K562 (cell line): ENCODE data around the gene DUSP3. TPM values are rescaled to one million over a fixed set of nuclear protein-coding genes. Genes with fewer than 3 reads are reported as not detected.

Experiments
- ATAC-seq: fragments of 200-7000 bp; cut with Tn5 transposase; 3 replicates; pipeline ENCODE4 v1.9.1; 2020; ENCODE audit warnings: moderate library complexity
- BruUV-seq: library from RNA; stranded (reverse); fragments of 400-500 nt; replicated peaks from 2 replicates; lab custom pipeline; 2021; lab: Mats Ljungman, UMichigan
- CTCF ChIA-PET: fragments of 300-600 bp; formaldehyde crosslinking; extraction: SDS; loops from one replicate; lab custom pipeline; 2021; ENCODE audit warnings: low intra/inter-chr PET ratio; lab: Yijun Ruan, JAX
- POLR2A ChIA-PET: fragments of 300-600, 350-650 bp; sonication (Branson Sonifier 250); formaldehyde crosslinking; extraction: SDS; loops from one replicate; lab custom pipeline; 2021; ENCODE audit warnings: antibody characterized with exemption, inconsistent platforms; lab: Yijun Ruan, JAX
- DNase-seq, 4 experiments: peaks; one replicate each; pipeline versions ENCODE4 v3.0.0 to v3.0.0-alpha.2; 2011 to 2018; ENCODE audit warnings: low spot score in 3 of 4, mixed read lengths in 3 of 4; ENCODE audit errors: extremely low read depth in 1 of 4
- FAIRE-seq: peaks from 2 replicates; lab custom pipeline; 2011; peaks lifted over from hg19 to GRCh38; lab: Jason Lieb, UNC
- H2AFZ ChIP-seq: 2 replicates; pipeline ENCODE4 v1.6.0; 2011; ENCODE audit warnings: low read depth, low read length, control low read depth, inconsistent platforms
- H3K27ac ChIP-seq: fragments of 200-600 bp; 3 replicates; pipeline ENCODE4 v1.8.0; 2011; ENCODE audit warnings: low read depth, mild to moderate bottlenecking, control low read depth, inconsistent platforms, low read length, moderate library complexity, mixed read lengths; ENCODE audit errors: extremely low read depth
- H3K27me3 ChIP-seq, 2 experiments: fragments of 300-600 bp in 1 of 2; 2 replicates in 1 of 2; 3 replicates in 1 of 2; pipeline versions ENCODE4 v1.6.0 to v1.8.0; 2011; ENCODE audit warnings: inconsistent platforms in 2 of 2, low read length in 2 of 2, mild to moderate bottlenecking in 1 of 2, mixed read lengths in 1 of 2, moderate library complexity in 1 of 2; ENCODE audit not compliant: control insufficient read depth in 2 of 2, insufficient read depth in 2 of 2
- H3K36me3 ChIP-seq: fragments of 300-600 bp; 3 replicates; pipeline ENCODE4 v1.8.0; 2011; ENCODE audit warnings: mild to moderate bottlenecking, low read length, inconsistent platforms; ENCODE audit not compliant: control insufficient read depth, insufficient read depth
- H3K4me1 ChIP-seq, 2 experiments: fragments of 200-600 bp in 1 of 2; replicated peaks in 1 of 2; 2 replicates in 1 of 2; 3 replicates in 1 of 2; pipeline versions ENCODE4 v1.5.1 to v1.8.0; 2011; ENCODE audit warnings: inconsistent platforms in 2 of 2, low read length in 2 of 2, mild to moderate bottlenecking in 1 of 2, mixed read lengths in 1 of 2, moderate library complexity in 1 of 2; ENCODE audit not compliant: control insufficient read depth in 2 of 2, insufficient read depth in 2 of 2
- H3K4me2 ChIP-seq: 2 replicates; pipeline ENCODE4 v1.6.1; 2011; ENCODE audit warnings: low read length, control low read depth, inconsistent platforms, mixed read lengths; ENCODE audit not compliant: insufficient read depth
- H3K4me3 ChIP-seq: fragments of 200-600 bp; sonication (generic), shearing (Covaris generic); 2 replicates; pipeline ENCODE4 v1.5.1; 2016; ENCODE audit warnings: control low read depth, inconsistent platforms
- H3K79me2 ChIP-seq: fragments of 200-600 bp; 3 replicates; pipeline ENCODE4 v1.8.0; 2011; ENCODE audit warnings: low read length, inconsistent platforms; ENCODE audit not compliant: control insufficient read depth, insufficient read depth
- H3K9ac ChIP-seq, 2 experiments: 2 replicates each; pipeline versions ENCODE4 v1.6.0 to v1.6.1; 2011; ENCODE audit warnings: low read depth in 2 of 2, low read length in 2 of 2, control low read depth in 1 of 2, inconsistent platforms in 1 of 2, mild to moderate bottlenecking in 1 of 2, mixed read lengths in 1 of 2; ENCODE audit not compliant: insufficient read depth in 1 of 2
- H3K9me1 ChIP-seq: one replicate; pipeline ENCODE4 v1.6.0; 2011; ENCODE audit warnings: inconsistent platforms, mild to moderate bottlenecking, low read length, moderate library complexity; ENCODE audit not compliant: control insufficient read depth, insufficient read depth
- H3K9me3 ChIP-seq: replicated peaks from 2 replicates; pipeline ENCODE4 v1.5.1; 2011; ENCODE audit warnings: low read depth, low read length, inconsistent platforms; ENCODE audit not compliant: control insufficient read depth, insufficient read depth
- H4K20me1 ChIP-seq: replicated peaks from 2 replicates; pipeline ENCODE4 v1.6.1; 2011; ENCODE audit warnings: low read length, inconsistent platforms, mixed read lengths; ENCODE audit not compliant: control insufficient read depth, insufficient read depth
- CBX2 ChIP-seq: fragments of 200-600 bp; sonication (generic); IDR thresholded peaks from one replicate; pipeline ENCODE4 v1.6.1; 2012; ENCODE audit warnings: mild to moderate bottlenecking, low read length, inconsistent platforms; ENCODE audit not compliant: insufficient read depth, poor library complexity, severe bottlenecking
- CBX8 ChIP-seq: fragments of 200-600 bp; sonication (generic); IDR thresholded peaks from 2 replicates; pipeline ENCODE4 v1.6.1; 2012; ENCODE audit warnings: borderline replicate concordance, mixed run types, low read depth, mild to moderate bottlenecking, moderate library complexity, mixed read lengths, low read length, control low read depth, inconsistent platforms; ENCODE audit not compliant: poor library complexity, severe bottlenecking; ENCODE audit errors: extremely low read depth
- SIRT6 ChIP-seq: IDR thresholded peaks from one replicate; pipeline ENCODE4 v1.6.1; 2012; ENCODE audit warnings: low read depth, mild to moderate bottlenecking, control low read depth, inconsistent platforms, low read length, moderate library complexity
- ZNF316 ChIP-seq: fragments of 450-650 bp; IDR thresholded peaks from 2 replicates; pipeline ENCODE4 v1.6.1; 2016
- WGBS: fragments of 100-300 bp; shearing (Covaris generic); methylation state at CpG from one replicate; pipeline ENCODE4 v1.1.6; 2016; ENCODE audit warnings: low coverage, mixed read lengths; ENCODE audit not compliant: insufficient coverage; ENCODE audit errors: missing lambda C conversion rate; 5-methylcytosine and 5-hydroxymethylcytosine counted together
- in situ Hi-C: fragments of 300-500 bp; cut with MboI; formaldehyde crosslinking; loops from 4 replicates; pipeline ENCODE4 v1.15.0; 2018; ENCODE audit warnings: inconsistent platforms, mixed read lengths
- intact Hi-C: fragments of 100-400 bp; cut with micrococcal nuclease; formaldehyde crosslinking; loops from 2 replicates; pipeline ENCODE4 v1.14.2; 2022
- polyA plus RNA-seq, 8 experiments: library from polyadenylated mRNA; depleted of rRNA in 4 of 8; stranded (reverse) in 5 of 8; unstranded in 3 of 8; fragments of >200 nt; fragmentation: Nextera tagmentation in 2 of 8; fragmentation: Illumina TruSeq in 1 of 8; extraction: Ambion mirVana in 2 of 8; extraction: Trizol in 1 of 8; gene quantifications; 2 replicates each; pipeline versions ENCODE4 v1.2.1 to v1.2.3, GENCODE V29; 2011 to 2014; ENCODE audit warnings: inconsistent platforms in 1 of 8, missing spikeins in 1 of 8
- total RNA-seq, 7 experiments: library from RNA; depleted of rRNA in 6 of 7; stranded (reverse); fragments of >200 nt in 6 of 7; fragmentation: Illumina TruSeq in 2 of 7; extraction: Trizol in 2 of 7; gene quantifications; 2 replicates each; pipeline versions ENCODE4 v1.2.1 to v1.2.3, GENCODE V29; 2011 to 2021; ENCODE audit warnings: low replicate concordance in 1 of 7

DUSP3 gene
- total and polyA plus RNA-seq, 9 of the 15 experiments (the other 6 are each of a cell fraction or from before 2014, with no cell fraction given): 4.1 to 19.8 (median 12.3) TPM

DNA sequence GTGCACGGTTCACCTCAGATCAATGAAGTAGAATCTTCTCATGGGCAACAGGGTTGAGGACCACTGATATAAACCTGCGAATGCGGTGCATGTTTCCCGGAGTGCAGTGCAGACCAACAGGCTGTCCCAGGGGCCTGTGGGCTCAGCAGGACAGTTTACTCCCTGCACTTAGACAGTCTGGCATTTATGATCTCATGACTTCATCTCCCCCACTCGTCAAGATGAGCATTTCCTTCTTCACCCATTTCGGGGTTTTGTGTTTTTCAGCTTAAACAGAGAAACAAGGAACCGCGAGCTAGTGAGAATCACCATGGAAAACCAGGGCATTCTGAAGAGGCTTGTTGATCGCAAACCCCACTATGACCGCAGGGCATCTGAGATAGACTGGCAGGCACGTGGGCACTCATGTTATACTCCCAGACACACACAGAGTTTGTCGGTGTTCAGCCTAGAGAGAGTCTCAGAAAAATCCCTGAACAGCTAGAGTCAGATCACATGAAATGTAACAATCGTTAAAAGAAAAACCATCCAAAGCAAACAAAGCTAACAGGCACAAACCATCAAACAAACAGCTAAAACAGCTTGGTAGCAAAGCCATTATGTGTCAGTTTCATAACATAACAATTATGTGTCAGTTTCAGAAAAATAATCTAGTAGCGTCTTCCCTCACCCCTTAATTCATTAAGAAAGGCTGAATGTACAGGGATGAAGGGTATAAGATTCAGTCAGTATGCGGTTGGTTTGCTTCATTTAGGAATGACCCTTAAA lies 4.3 kb upstream of the DUSP3 start:
- Histone ChIP-seq H3K9me3 (no peaks in the 10 kb centered on the region), H3K9me1 (no peaks in the 10 kb centered on the region), H3K27ac (no peak overlapping the region), H3K4me1 (peaks cover 7 to 15% of the 10 kb centered on the region in 2 experiments; a peak in 4 of 5 replicates), H3K4me2 (no peak overlapping the region), H3K4me3 (no peak overlapping the region), H3K27me3 (peaks cover 37 to 45% of the 10 kb centered on the region in 2 experiments), H2AFZ (no peak overlapping the region), H4K20me1 (no peaks in the 10 kb centered on the region), H3K79me2 (no peaks in the 10 kb centered on the region), H3K9ac (no peak overlapping the region), H3K36me3 (no peaks in the 10 kb centered on the region)
- in situ Hi-C loops: no loop called here
- peak; percentile 35 for TF ChIP-seq CBX2
- TF ChIP-seq ZNF316: no peak
- no peak for TF ChIP-seq SIRT6
- TF ChIP-seq CBX8: peak; percentile 50
- POLR2A ChIA-PET: no interaction called here
- FAIRE-seq (no peak), DNase-seq (no peak), ATAC-seq (no peak)
- intact Hi-C loops: no loop called here
- WGBS: 4% methylated on average over 15 of the region's 15 CpGs
- no TSS peak for BruUV-seq
- CTCF ChIA-PET: no interaction called here
